H1 (cell line): ENCODE measurements around the gene POLA1. TPM values are rescaled to one million over a fixed set of nuclear protein-coding genes. Genes with fewer than 3 reads are reported as not detected.

Experiments used
- CTCF ChIA-PET: fragments of 300-600 bp; sonication (Branson Sonifier 250); formaldehyde crosslinking; loops from one replicate; lab custom pipeline; 2021; ENCODE audit not compliant: partially characterized antibody; lab: Charles Lee
- POLR2A ChIA-PET: fragments of 300-600 bp; sonication (Branson Sonifier 250); formaldehyde crosslinking; loops from one replicate; lab custom pipeline; 2021; ENCODE audit warnings: inconsistent platforms; ENCODE audit not compliant: partially characterized antibody; lab: Charles Lee
- DNase-seq, 2 experiments: peaks; one replicate each; pipeline versions ENCODE4 v3.0.0 to v3.0.0-alpha.2; 2010 to 2022; ENCODE audit warnings: low spot score in 2 of 2, low read depth in 1 of 2, mixed read lengths in 1 of 2
- FAIRE-seq: peaks from 2 replicates; lab custom pipeline; 2011; peaks lifted over from hg19 to GRCh38; lab: Jason Lieb, UNC
- H2AFZ ChIP-seq: 2 replicates; pipeline ENCODE4 v1.8.1; 2012; ENCODE audit warnings: low read length, inconsistent platforms
- H2AK5ac ChIP-seq: 2 replicates; pipeline ENCODE4 v1.6.1; 2013; ENCODE audit warnings: low read depth, low read length
- H2BK120ac ChIP-seq: replicated peaks from 2 replicates; pipeline ENCODE3; 2013; ENCODE audit warnings: low read depth, low read length, inconsistent platforms
- H2BK12ac ChIP-seq: 2 replicates; pipeline ENCODE4 v1.6.1; 2013; ENCODE audit warnings: low read depth, low read length
- H2BK15ac ChIP-seq: 2 replicates; pipeline ENCODE4 v1.6.1; 2013; ENCODE audit warnings: low read length
- H2BK20ac ChIP-seq: 2 replicates; pipeline ENCODE4 v1.6.1; 2013; ENCODE audit warnings: low read length
- H2BK5ac ChIP-seq: 2 replicates; pipeline ENCODE4 v1.6.1; 2013; ENCODE audit warnings: low read depth, low read length
- H3K14ac ChIP-seq: 2 replicates; pipeline ENCODE4 v1.6.1; 2013; ENCODE audit warnings: inconsistent platforms; ENCODE audit not compliant: insufficient read length
- H3K18ac ChIP-seq: 2 replicates; pipeline ENCODE4 v1.6.1; 2013; ENCODE audit warnings: low read length; ENCODE audit errors: extremely low read depth
- H3K23ac ChIP-seq: 2 replicates; pipeline ENCODE4 v1.6.1; 2013; ENCODE audit warnings: inconsistent platforms; ENCODE audit not compliant: insufficient read length
- H3K23me2 ChIP-seq: 2 replicates; pipeline ENCODE4 v1.6.1; 2013; ENCODE audit warnings: low read depth, low read length
- H3K27ac ChIP-seq: 2 replicates; pipeline ENCODE4 v1.6.1; 2011; ENCODE audit warnings: low read depth, low read length, inconsistent platforms
- H3K27me3 ChIP-seq, 4 experiments: replicated peaks in 1 of 4; 1 replicate in 1 of 4; 2 replicates in 3 of 4; pipeline versions ENCODE4 v1.6.1 to v1.8.1; 2011 to 2013; ENCODE audit warnings: low read length in 3 of 4, mild to moderate bottlenecking in 3 of 4, inconsistent platforms in 2 of 4, mixed read lengths in 2 of 4, moderate library complexity in 1 of 4; ENCODE audit not compliant: control insufficient read depth in 3 of 4, insufficient read depth in 3 of 4; ENCODE audit errors: extremely low read depth in 1 of 4
- H3K36me3 ChIP-seq, 4 experiments: 2 replicates each; pipeline versions ENCODE4 v1.6.1 to v1.8.1; 2011 to 2013; ENCODE audit warnings: mild to moderate bottlenecking in 4 of 4, low read length in 3 of 4, moderate library complexity in 2 of 4, control low read depth in 1 of 4, inconsistent platforms in 1 of 4; ENCODE audit not compliant: insufficient read depth in 4 of 4, control insufficient read depth in 2 of 4
- H3K4ac ChIP-seq: replicated peaks from 2 replicates; pipeline ENCODE3; 2013; ENCODE audit warnings: low read length, low read depth, mixed read lengths, inconsistent platforms; ENCODE audit not compliant: insufficient read length
- H3K4me1 ChIP-seq, 4 experiments: replicated peaks in 1 of 4; 1 replicate in 1 of 4; 2 replicates in 3 of 4; pipeline versions ENCODE4 v1.6.1 to v1.8.1; 2011 to 2013; ENCODE audit warnings: low read length in 3 of 4, inconsistent platforms in 2 of 4, mixed read lengths in 1 of 4; ENCODE audit not compliant: insufficient read depth in 4 of 4, control insufficient read depth in 3 of 4
- H3K4me2 ChIP-seq, 2 experiments: 2 replicates each; pipeline versions ENCODE4 v1.6.1 to v1.8.1; 2011 to 2013; ENCODE audit warnings: low read depth in 2 of 2, low read length in 2 of 2, control low read depth in 1 of 2, inconsistent platforms in 1 of 2, mild to moderate bottlenecking in 1 of 2; ENCODE audit not compliant: insufficient read depth in 1 of 2
- H3K4me3 ChIP-seq, 4 experiments: fragments of 200-600, 300-600 bp in 1 of 4; sonication (generic), shearing (Covaris generic), sonication (Bioruptor Twin) in 1 of 4; 2 replicates each; pipeline versions ENCODE4 v1.5.1 to v1.8.1; 2011 to 2016; ENCODE audit warnings: low read length in 4 of 4, low read depth in 3 of 4, control low read depth in 2 of 4, inconsistent platforms in 2 of 4, mild to moderate bottlenecking in 2 of 4, mixed read lengths in 1 of 4, moderate library complexity in 1 of 4; ENCODE audit not compliant: insufficient read depth in 2 of 4; ENCODE audit errors: extremely low read depth in 1 of 4
- H3K56ac ChIP-seq: replicated peaks from 2 replicates; pipeline ENCODE3; 2013; ENCODE audit warnings: low read depth, mild to moderate bottlenecking, mixed read lengths, low read length, inconsistent platforms; ENCODE audit not compliant: insufficient read length
- H3K79me1 ChIP-seq: 2 replicates; pipeline ENCODE4 v1.6.1; 2013; ENCODE audit warnings: low read depth, low read length, control low read depth
- H3K79me2 ChIP-seq, 2 experiments: 2 replicates each; pipeline versions ENCODE4 v1.6.1 to v1.8.1; 2012 to 2013; ENCODE audit warnings: low read length in 2 of 2, mild to moderate bottlenecking in 2 of 2, inconsistent platforms in 1 of 2; ENCODE audit not compliant: insufficient read depth in 2 of 2, control insufficient read depth in 1 of 2
- H3K9ac ChIP-seq, 4 experiments: replicated peaks in 1 of 4; 1 replicate in 1 of 4; 2 replicates in 3 of 4; pipeline versions ENCODE4 v1.6.1 to v1.8.1; 2011 to 2013; ENCODE audit warnings: low read depth in 3 of 4, low read length in 3 of 4, control low read depth in 2 of 4, mild to moderate bottlenecking in 2 of 4, moderate library complexity in 2 of 4, inconsistent platforms in 1 of 4; ENCODE audit errors: extremely low read depth in 1 of 4
- H3K9me3 ChIP-seq, 2 experiments: 2 replicates each; pipeline versions ENCODE4 v1.6.1 to v1.8.1; 2012 to 2013; ENCODE audit warnings: mild to moderate bottlenecking in 2 of 2, moderate library complexity in 2 of 2, control low read depth in 1 of 2, inconsistent platforms in 1 of 2, low read depth in 1 of 2, low read length in 1 of 2, mixed read lengths in 1 of 2; ENCODE audit not compliant: insufficient read depth in 2 of 2
- H4K20me1 ChIP-seq, 2 experiments: replicated peaks in 1 of 2; 2 replicates each; pipeline versions ENCODE3 to v1.8.1; 2011 to 2013; ENCODE audit warnings: inconsistent platforms in 2 of 2, low read length in 2 of 2, mild to moderate bottlenecking in 1 of 2; ENCODE audit not compliant: insufficient read depth in 2 of 2, control insufficient read depth in 1 of 2
- H4K5ac ChIP-seq: 2 replicates; pipeline ENCODE4 v1.6.1; 2013; ENCODE audit warnings: low read length, low read depth, mixed read lengths, inconsistent platforms; ENCODE audit not compliant: insufficient read length
- H4K8ac ChIP-seq: 2 replicates; pipeline ENCODE4 v1.8.0; 2013; ENCODE audit warnings: mild to moderate bottlenecking, moderate library complexity, low read length, inconsistent platforms; ENCODE audit not compliant: insufficient read depth; ENCODE audit errors: extremely low read depth
- H4K91ac ChIP-seq: replicated peaks from 2 replicates; pipeline ENCODE3; 2013; ENCODE audit warnings: low read length, mixed read lengths, inconsistent platforms; ENCODE audit not compliant: insufficient read length
- CBX5 ChIP-seq: fragments of 300-800, 300-1000 bp; sonication (generic); IDR thresholded peaks from 2 replicates; pipeline ENCODE4 v1.7.1; 2016; ENCODE audit warnings: antibody characterized with exemption, low read length, low read depth
- EZH2 ChIP-seq: fragments of 200-600 bp; sonication (generic); IDR thresholded peaks from 2 replicates; pipeline ENCODE4 v1.7.1; 2012; ENCODE audit warnings: low read depth, mild to moderate bottlenecking, moderate library complexity, low read length, inconsistent platforms; ENCODE audit not compliant: severe bottlenecking
- RFX5 ChIP-seq: IDR thresholded peaks from 2 replicates; pipeline ENCODE4 v1.6.1; 2011; ENCODE audit warnings: low read depth, low read length, improper control_type of control experiment, borderline replicate concordance
- SP1 ChIP-seq: IDR thresholded peaks from 2 replicates; pipeline ENCODE4 v1.6.1; 2011; ENCODE audit warnings: low read depth, low read length
- TBP ChIP-seq: IDR thresholded peaks from 2 replicates; pipeline ENCODE4 v1.6.1; 2011; ENCODE audit warnings: low read depth, low read length, improper control_type of control experiment
- TEAD4 ChIP-seq: IDR thresholded peaks from 2 replicates; pipeline ENCODE4 v1.6.1; 2012; ENCODE audit warnings: low read depth, low read length, inconsistent platforms, mixed read lengths
- WGBS, 2 experiments: shearing (Covaris generic) in 1 of 2; methylation state at CpG; one replicate each; pipeline versions ENCODE4 v1.1.6 to v1.1.7; 2013 to 2015; ENCODE audit warnings: low lambda C conversion rate in 2 of 2, mixed read lengths in 2 of 2, inconsistent platforms in 1 of 2, low coverage in 1 of 2, missing lambda C conversion rate in 1 of 2; ENCODE audit not compliant: insufficient replicate concordance in 2 of 2, insufficient coverage in 1 of 2, insufficient read length in 1 of 2; ENCODE audit errors: extremely low coverage in 1 of 2, missing lambda C conversion rate in 1 of 2; 5-methylcytosine and 5-hydroxymethylcytosine counted together
- polyA plus RNA-seq, 7 experiments: library from polyadenylated mRNA; depleted of rRNA in 3 of 7; stranded (reverse) in 5 of 7; unstranded in 2 of 7; fragments of >200 nt in 5 of 7; fragments of 200-250 nt in 2 of 7; gene quantifications; 1 replicate in 5 of 7; 2 replicates in 1 of 7; 4 replicates in 1 of 7; pipeline versions ENCODE4 v1.2.1 to v1.2.3, GENCODE V29; 2011 to 2013; ENCODE audit warnings: missing spikeins in 2 of 7, mixed read lengths in 2 of 7
- total RNA-seq: library from RNA; stranded (reverse); fragmentation: NEBNext Ultra II Directional; extraction: Animal tissue kit (Norgen Biotek cat#: 25700); gene quantifications from 2 replicates; pipeline ENCODE4 v1.2.1, GENCODE V29; 2021

Gene POLA1
- total and polyA plus RNA-seq, 2 of the 8 experiments (the other 6 are each of a cell fraction or from before 2014, with no cell fraction given), result 5.6 to 34.9 TPM

GRCh38 chrX:24833695-24834094 lies 140.0 kb downstream of the POLA1 start:
- Histone ChIP-seq H4K8ac (no peak overlapping the region), H3K23me2 (no peaks in the 10 kb centered on the region), H3K79me1 (no peaks in the 10 kb centered on the region), H3K4me2 (no peak overlapping the region), H2BK12ac (no peak overlapping the region), H3K9me3 (no peaks in the 10 kb centered on the region), H4K20me1 (no peaks in the 10 kb centered on the region), H3K18ac (no peak overlapping the region), H2BK15ac (no peak overlapping the region), H3K4me3 (no peak overlapping the region), H3K4ac (no peak overlapping the region), H3K23ac (no peak overlapping the region), H3K36me3 (peaks cover 0 to 2% (median 0%) of the 10 kb centered on the region in 4 experiments; a peak in 2 of 8 replicates), H3K27ac (no peak overlapping the region), H3K14ac (no peak overlapping the region), H2AFZ (no peak overlapping the region), H2AK5ac (no peak overlapping the region), H2BK20ac (no peak overlapping the region), H2BK120ac (no peak overlapping the region), H3K56ac (no peak overlapping the region), H3K79me2 (no peaks in the 10 kb centered on the region), H4K91ac (no peak overlapping the region), H3K27me3 (no peaks in the 10 kb centered on the region), H3K9ac (no peak overlapping the region), H4K5ac (no peak overlapping the region), H3K4me1 (no peaks in the 10 kb centered on the region), H2BK5ac (no peak overlapping the region)
- WGBS, 2 experiments, result 90% methylated on average over 4 of the region's 5 CpGs; no CpG with 5 or more reads in 1 of the 2 experiments
- ChIA-PET CTCF (no interaction called here), POLR2A (no interaction called here)
- DNase-seq (no peak), FAIRE-seq (no peak)
- TF ChIP-seq EZH2, result no peak
- no peak for TF ChIP-seq RFX5
- no peak for TF ChIP-seq TEAD4
- no peak for TF ChIP-seq TBP
- no peak for TF ChIP-seq CBX5
- no peak for TF ChIP-seq SP1
